ENCODE results near the gene RAP1A. TPM values are rescaled to one million over a fixed set of nuclear protein-coding genes. Genes with fewer than 3 reads are reported as not detected.
"Not testable (repeated sequence)": the region's sequence is repeated elsewhere in the genome, so short reads cannot be mapped to it uniquely, and the experiment has no call there.

The RAP1A gene
- total RNA-seq, 1 donor from 2014 or later, result 114 TPM

DNA sequence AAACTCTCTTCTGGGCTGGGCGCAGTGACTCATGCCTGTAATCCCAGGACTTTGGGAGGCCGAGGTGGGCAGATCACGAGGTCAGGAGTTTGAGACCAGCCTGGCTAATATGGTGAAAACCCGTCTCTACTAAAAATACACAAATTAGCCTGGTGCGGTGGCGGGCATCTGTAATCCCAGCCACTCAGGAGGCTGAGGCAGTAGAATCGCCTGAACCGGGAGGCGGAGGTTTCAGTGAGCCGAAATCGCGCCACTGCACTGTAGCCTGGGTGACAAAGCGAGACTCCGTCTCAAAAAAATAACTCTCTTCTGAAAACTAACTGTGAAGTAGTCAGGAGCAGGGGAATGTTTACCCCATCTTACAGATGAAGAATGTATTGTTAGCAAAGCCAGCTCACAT lies 122.7 kb downstream of the RAP1A start:
- intact Hi-C loops (cut with DNase I); DNase-seq (ENCODE audit: low spot score): not testable (repeated sequence)

DNA sequence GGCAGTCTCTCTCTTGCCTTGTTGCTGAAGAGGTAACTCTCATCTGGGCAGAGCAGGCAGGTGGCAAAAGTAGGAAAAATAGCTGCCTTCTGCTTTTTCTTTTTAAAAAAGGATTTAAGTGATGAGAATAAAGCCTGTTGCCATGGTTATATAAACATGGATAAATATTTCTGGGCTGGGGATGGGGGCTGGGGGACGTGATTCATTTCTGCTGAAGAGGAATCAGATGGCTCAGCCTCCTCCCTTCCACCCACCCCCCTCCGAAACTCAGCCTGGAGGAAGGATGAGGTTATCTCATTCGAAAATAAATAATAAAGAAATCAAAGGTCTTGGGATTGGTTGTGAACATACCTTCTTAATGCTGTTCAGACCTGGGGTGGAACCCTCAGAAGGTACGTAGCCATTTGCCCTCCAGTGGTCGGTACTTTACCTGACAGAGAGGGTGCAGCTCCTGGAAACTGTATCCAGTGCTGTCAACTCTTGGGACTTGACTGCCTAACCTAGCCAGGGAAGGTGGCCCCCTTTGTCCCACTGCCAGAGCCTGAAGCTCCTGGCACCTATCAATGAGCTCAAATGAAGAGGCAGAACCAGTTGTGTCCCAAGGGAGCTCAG lies 123.5 kb downstream of the RAP1A start:
- intact Hi-C loops (cut with DNase I), result no loop called here
- DNase-seq (ENCODE audit: low spot score), result no peak

DNA sequence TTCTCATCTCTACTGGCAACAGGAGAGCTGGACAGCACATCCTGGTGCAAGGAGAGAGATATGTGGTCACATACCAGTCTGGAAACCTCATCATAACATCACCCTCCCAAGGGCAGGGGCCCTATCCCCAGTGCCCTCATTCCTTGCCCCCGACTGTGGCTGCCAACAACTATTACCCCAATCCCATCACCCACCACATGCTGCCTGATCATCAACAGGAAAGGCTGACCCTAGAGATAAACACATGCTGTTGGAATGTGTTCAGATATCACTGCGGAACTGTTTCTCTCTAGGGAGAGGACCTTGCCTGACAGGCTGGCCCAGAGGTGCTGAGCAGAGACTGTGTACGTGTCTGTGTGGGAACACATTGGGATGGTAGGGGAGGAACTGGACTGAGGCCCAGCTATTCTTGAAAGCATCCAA lies 124.1 kb downstream of the RAP1A start:
- intact Hi-C loops (cut with DNase I), result no loop called here
- no peak for DNase-seq (ENCODE audit: low spot score)

DNA sequence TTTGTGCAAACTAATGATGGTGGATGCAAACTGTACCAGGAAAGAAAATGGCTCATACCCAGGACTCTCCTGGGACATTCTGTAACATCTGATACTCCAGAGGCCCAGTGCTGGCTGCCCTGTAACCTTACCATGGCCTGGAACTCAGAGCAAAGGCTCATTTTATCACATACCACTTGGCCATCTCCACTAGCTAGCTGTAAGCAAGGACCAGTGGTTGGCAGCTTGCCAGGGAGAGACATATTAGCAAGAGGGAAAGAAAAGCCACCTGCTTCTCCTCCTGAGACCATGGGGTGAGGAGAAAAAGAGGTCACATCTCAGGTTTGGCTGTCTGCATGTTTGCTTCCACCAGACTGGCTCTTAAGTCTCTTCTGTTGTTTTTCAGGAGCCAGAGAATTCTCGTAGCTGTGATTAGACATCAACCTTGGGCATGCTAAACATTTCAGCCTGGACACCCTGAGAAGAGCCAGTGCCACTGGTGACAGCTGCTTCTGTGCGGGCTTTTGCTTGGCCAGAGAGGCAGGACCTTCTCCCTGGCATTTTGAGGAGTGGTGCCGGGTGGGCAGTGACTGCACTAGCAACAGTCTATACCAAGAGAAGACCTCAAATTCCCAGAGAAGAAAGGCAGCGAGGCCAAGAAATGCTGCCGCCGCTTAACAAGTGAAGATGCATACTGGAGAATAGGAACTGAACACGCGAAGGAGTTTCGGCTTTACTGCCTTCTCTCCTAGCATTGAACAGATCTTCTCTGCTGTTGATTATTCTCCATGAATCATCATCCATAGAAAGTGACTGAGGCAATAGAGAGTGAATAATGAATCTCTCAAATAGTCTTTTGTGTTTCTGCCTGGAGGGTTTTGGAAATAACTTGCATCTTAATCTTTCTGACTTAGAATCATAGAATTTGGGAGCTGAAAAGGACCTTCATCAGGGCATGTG lies 126.4 kb downstream of the RAP1A start:
- DNase-seq (ENCODE audit: low spot score), result no peak
- intact Hi-C loops (cut with DNase I), result no loop called here

DNA sequence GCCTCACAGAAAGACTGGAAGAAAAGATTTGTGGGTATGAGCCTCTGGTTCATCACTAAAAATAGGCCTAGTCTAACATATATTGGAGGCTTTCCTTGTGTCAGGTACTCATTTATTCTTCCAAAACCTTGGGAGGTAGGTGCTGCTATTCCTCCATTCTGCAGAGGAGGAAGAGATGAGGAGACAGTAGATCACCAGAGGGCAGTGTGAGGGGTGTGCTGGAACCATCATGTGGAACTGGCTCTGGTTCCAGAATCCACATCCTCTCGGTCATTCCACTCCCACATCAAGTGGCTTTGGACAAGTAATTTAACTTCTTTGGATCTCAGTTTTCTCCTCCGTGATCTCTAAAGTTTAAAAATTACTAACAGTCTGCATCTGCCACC lies 127.0 kb downstream of the RAP1A start:
- intact Hi-C loops (cut with DNase I), result no loop called here
- no peak for DNase-seq (ENCODE audit: low spot score)

DNA sequence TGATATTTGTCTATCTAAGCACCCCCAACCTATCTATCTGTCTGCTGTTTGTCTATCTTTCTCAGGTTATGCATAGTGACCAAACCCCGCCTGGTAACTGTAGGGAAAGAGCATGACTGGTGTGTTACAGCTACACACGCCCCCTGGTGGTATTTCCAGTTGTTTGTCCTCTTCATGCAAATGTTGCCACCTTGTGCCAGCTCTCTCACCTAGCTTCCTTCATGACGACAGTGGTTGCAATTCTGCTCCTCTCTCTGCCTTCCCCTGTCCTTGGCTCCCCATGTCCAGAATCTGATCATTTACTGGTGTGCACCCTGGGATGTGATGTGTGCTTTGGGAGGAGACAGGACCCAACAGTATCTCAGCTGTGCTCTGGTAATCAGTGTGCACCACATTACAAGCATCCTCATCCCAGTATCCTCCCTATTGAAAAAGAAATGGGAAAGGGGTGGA lies 127.7 kb downstream of the RAP1A start:
- intact Hi-C loops (cut with DNase I), result no loop called here
- DNase-seq (ENCODE audit: low spot score), result no peak

DNA sequence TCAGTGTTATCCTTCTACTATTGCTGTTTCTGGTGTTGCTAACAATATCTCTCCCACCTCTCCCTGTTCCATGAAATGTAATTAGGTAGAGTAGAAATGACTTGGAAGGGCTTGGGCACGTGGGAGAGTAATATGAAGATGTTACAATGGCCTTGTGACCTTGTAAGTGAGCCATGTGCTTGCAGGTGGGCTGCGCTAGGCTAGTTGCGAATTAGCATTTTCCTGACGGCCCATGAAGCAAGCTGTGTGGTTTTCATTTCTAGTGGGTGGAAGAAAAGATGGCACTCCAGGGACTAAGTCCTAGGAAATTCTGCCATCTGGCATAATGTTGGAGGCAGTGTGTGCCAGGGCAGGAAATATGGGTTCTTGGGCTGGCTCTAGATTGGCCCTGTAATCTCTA lies 128.4 kb downstream of the RAP1A start:
- no peak for DNase-seq (ENCODE audit: low spot score)
- intact Hi-C loops (cut with DNase I), result no loop called here

DNA sequence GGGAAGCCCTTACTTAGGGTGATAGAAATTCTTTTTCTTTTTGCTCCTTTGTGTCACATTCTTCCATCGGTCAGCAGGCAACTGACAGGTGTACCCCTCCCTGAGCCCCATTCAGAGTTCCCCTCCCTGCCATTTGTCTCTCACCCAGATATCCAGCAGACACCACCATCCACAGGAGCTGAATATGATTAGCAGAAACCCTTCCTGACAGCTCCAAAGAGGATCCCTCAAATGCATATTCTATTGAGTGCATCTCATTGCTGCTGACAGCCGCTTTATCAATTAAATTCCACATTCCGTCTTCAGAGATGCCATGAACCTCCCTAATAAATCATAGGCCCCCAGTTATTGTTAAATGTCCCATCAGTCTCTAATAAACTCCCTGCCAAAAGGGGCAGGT lies 130.0 kb downstream of the RAP1A start:
- DNase-seq (ENCODE audit: low spot score), result no peak
- intact Hi-C loops (cut with DNase I), result no loop called here

GRCh38 chr1:111750856-111751255 lies 131.3 kb downstream of the RAP1A start:
- intact Hi-C loops (cut with DNase I), result no loop called here
- DNase-seq (ENCODE audit: low spot score), result no peak

DNA sequence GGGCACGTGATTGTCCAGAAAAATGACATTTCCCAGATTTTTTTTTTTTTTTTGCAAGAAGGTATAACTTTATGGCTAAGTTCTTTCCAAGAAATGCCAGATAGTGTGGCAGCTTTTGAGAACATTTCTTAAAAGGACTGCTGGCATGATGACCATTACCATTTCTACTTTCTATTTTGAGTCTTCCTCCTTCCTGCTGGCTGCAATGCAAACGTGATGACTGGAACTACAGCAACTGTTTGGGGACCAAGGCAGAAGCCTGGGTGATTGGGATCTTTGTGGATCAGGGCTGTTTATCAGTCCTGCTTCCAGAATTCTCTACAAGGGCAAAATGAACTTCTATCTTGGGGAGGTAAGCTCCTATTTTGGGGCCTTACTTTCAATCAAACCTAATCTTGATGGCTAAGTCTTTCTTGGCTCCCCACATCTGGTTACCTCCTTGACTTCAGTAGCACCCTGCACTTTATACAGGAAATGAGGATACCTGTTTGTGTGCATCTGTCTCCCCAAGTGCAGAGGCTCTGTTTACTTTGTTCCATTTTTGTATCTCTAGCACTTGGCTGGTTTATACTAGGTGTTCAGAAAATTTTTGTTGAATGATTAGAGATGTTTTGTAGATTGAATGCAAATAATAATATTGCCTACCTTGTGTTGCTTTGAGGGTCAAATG lies 132.5 kb downstream of the RAP1A start:
- intact Hi-C loops (cut with DNase I), result no loop called here
- DNase-seq (ENCODE audit: low spot score), result no peak

GRCh38 chr1:111754984-111755330 lies 135.4 kb downstream of the RAP1A start:
- no peak for DNase-seq (ENCODE audit: low spot score)
- intact Hi-C loops (cut with DNase I), result loop anchor here (1.0 to 5.0 kb wide), 5 partner anchors 16 to 274 kb away; partner anchors contain the start of gene INKA2

DNA sequence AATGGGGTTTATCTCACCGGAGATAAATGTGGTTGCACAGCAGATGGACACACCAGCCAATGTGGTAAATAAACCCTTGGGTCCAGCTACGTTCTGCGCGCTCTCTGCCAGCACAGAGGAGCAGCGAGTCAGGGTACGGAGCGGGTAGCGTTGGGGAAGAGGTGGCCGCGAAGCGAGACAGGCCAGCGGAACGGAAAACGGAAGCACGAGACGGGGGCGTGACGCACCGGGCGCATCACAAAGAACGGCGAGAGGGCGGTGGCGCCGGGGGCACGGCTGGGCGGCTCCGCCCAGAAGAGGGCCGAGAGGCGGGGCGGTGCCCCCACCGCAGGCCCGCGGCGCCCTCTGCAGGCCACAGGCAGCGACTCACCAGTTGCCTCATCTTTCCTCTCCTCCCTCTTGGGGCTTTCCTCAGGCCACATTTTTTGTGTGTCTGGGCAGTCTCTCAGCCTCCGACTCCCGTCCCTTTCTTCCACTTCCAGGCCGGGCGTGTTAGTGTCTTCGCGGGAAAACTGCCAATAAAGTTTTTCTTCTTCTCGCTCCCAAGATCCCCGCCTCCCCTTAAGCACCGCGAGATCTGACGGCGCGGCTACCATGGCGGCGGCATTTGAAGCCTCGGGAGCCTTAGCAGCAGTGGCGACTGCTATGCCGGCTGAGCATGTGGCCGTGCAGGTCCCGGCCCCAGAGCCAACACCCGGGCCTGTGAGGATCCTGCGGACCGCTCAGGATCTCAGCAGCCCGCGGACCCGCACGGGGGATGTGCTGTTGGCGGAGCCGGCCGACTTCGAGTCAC lies 135.9 kb downstream of the RAP1A start, which contains the start of gene DDX20:
DDX20 (plus strand) TSS at position 571 of the 793 bp plus-strand sequence; CDS start at position 595, 24 bp downstream.
- peak; percentile 98 for DNase-seq (ENCODE audit: low spot score)
- intact Hi-C loops (cut with DNase I), result loop anchor here (1.0 to 5.0 kb wide), 5 partner anchors 16 to 275 kb away; partner anchors contain the start of gene INKA2

DNA sequence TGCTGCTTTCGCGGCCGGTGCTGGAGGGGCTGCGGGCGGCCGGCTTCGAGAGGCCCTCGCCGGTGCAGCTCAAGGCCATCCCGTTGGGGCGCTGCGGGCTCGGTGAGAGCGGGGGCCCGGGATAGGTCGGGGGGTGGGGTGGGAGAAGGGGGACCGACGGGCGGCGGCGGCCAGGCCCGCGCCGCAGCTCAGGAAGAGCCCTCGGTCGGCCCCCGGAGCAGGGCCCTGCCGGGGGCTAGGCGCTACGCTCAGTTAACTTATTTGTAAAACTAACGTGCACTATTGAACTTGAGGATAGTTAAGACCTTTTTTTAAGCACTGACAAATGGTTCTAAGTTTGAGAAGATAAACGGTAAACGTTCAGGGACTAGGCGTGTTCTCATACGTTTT lies 136.5 kb downstream of the RAP1A start:
- intact Hi-C loops (cut with DNase I), result loop anchor here (5.0 kb wide), 1 partner anchor 249 kb away; no protein-coding TSS in a partner anchor

DNA sequence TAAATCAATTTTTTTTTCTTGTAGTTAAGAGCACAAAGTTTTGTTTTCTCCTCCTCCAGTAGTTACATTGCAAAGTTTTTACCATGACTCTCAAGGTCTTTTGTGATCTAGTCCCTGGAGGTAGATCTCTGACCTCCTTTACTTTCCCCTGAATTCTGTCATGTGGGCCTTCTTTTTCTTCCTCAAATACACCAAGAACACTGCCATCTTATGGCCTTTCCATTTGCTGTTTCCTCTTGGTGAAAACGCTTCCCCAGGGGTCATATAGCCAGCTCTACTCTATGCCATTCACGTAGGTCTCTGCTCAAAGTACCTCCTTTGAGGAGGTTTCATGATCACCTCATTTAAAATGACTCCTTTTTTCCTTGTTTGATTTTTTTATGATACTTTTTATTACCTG lies 138.8 kb downstream of the RAP1A start:
- intact Hi-C loops (cut with DNase I), result loop anchor here (5.0 kb wide), 1 partner anchor 251 kb away; no protein-coding TSS in a partner anchor
- no peak for DNase-seq (ENCODE audit: low spot score)

More for the DNA sequence above, 136.5 kb downstream of the RAP1A start:
- no peak for DNase-seq (ENCODE audit: low spot score)

- intact Hi-C loops (cut with DNase I), result loop anchor here (10.0 kb wide), 1 partner anchor 537 kb away; the partner anchor contains the start of gene CHI3L2
Observed at GRCh38 chr1:111761717-111762116, 142.1 kb downstream of the RAP1A start.

GRCh38 chr1:111762332-111762731 lies 142.7 kb downstream of the RAP1A start:
- no peak for DNase-seq (ENCODE audit: low spot score)
- intact Hi-C loops (cut with DNase I), result loop anchor here (10.0 kb wide), 1 partner anchor 538 kb away; the partner anchor contains the start of gene CHI3L2

More at GRCh38 chr1:111761717-111762116, 142.1 kb downstream of the RAP1A start:
- no peak for DNase-seq (ENCODE audit: low spot score)

Data from cardiac septum (tissue), 1 donor.